SK-N-MC (cell line): ENCODE data around the gene SH3RF1.

ENCODE experiments used
- EZH2 ChIP-seq: fragments of 200-600 bp; sonication (generic); IDR thresholded peaks from one replicate; pipeline ENCODE4 v1.6.1; 2017; ENCODE audit warnings: antibody characterized with exemption
- FOXP2 ChIP-seq: optimal IDR thresholded peaks from 2 replicates; pipeline ENCODE3; 2011; ENCODE audit warnings: mild to moderate bottlenecking, moderate library complexity; ENCODE audit not compliant: insufficient read depth; ENCODE audit errors: extremely low read length, control extremely low read depth
- POLR2AphosphoS5 ChIP-seq: IDR thresholded peaks from 2 replicates; pipeline ENCODE4 v1.6.1; 2012; ENCODE audit warnings: mild to moderate bottlenecking, low read depth, low read length, borderline replicate concordance

- no peak for TF ChIP-seq EZH2
- TF ChIP-seq POLR2AphosphoS5 = no peak
- TF ChIP-seq FOXP2 = no peak
Measured at GRCh38 chr4:169060391-169061091, 210.2 kb downstream of the SH3RF1 start.
